BJ (cell line): ENCODE measurements around the gene SFXN5. TPM values are rescaled to one million over a fixed set of nuclear protein-coding genes. Genes with fewer than 3 reads are reported as not detected.

Experiments
- CTCF ChIA-PET: fragments of 350-600 bp; formaldehyde crosslinking; extraction: SDS; loops from one replicate; lab custom pipeline; 2021; ENCODE audit warnings: antibody characterized with exemption, inconsistent platforms; lab: Yijun Ruan, JAX
- POLR2A ChIA-PET: fragments of 300-600 bp; sonication (Branson Sonifier 250); formaldehyde crosslinking; extraction: SDS; loops from one replicate; lab custom pipeline; 2021; ENCODE audit warnings: antibody characterized with exemption; lab: Charles Lee
- DNase-seq: peaks from one replicate; pipeline ENCODE4 v3.0.0-alpha.2; 2011; ENCODE audit warnings: low read depth
- H3K27me3 ChIP-seq: 2 replicates; pipeline ENCODE4 v1.6.0; 2011; ENCODE audit warnings: low read length; ENCODE audit not compliant: control insufficient read depth, insufficient read depth
- H3K36me3 ChIP-seq: 2 replicates; pipeline ENCODE4 v1.5.1; 2011; ENCODE audit warnings: low read length; ENCODE audit not compliant: control insufficient read depth, insufficient read depth
- H3K4me3 ChIP-seq: 2 replicates; pipeline ENCODE4 v1.5.1; 2011; ENCODE audit warnings: low read depth, mild to moderate bottlenecking, control low read depth, low read length
- polyA plus RNA-seq: library from polyadenylated mRNA; depleted of rRNA; stranded (reverse); fragments of >200 nt; gene quantifications from 2 replicates; pipeline ENCODE4 v1.2.3, GENCODE V29; 2011
- TF ChIP-seq, protein P1 (sequence below): IDR thresholded peaks from 2 replicates; pipeline ENCODE4 v1.5.1; 2011; ENCODE audit warnings: low read depth, mild to moderate bottlenecking, control low read depth, inconsistent platforms, low read length, moderate library complexity; ENCODE audit not compliant: insufficient read depth

The SFXN5 gene
- polyA plus RNA-seq, 1 experiment, result 11.5 TPM

DNA sequence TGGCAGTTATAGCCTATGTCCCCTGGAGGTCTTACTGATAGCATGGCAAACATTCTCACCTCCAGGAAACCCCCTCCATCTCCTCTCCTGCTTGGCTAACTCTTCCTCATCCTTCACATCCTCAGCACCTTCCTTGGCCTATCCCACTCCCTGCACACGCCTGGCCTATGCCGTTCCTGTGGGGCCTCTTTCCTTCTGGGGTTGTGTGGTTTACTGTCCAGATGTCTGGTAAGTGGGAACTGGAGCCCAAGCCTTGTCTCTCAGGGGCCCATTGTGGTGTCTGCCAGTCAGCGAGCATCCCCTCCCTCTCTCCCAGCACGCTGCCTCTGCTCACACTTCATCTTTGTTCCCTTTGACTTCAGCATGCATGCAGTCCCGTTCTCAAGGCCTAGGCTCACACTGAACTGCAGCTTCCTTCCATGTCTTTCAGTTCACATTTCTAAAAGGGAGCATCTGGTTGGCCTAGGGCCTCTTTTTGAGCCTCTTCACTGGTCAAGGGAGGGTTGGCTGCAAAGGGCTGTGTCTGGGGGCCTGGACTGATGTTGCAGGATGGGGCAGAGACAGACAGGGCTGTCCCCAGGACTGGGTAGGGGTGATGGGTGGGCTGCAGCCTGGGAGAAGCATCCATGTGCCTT lies 171.2 kb downstream of the SFXN5 start:
- no peak overlapping the region for H3K4me3 ChIP-seq
- TF ChIP-seq, protein P1, sequence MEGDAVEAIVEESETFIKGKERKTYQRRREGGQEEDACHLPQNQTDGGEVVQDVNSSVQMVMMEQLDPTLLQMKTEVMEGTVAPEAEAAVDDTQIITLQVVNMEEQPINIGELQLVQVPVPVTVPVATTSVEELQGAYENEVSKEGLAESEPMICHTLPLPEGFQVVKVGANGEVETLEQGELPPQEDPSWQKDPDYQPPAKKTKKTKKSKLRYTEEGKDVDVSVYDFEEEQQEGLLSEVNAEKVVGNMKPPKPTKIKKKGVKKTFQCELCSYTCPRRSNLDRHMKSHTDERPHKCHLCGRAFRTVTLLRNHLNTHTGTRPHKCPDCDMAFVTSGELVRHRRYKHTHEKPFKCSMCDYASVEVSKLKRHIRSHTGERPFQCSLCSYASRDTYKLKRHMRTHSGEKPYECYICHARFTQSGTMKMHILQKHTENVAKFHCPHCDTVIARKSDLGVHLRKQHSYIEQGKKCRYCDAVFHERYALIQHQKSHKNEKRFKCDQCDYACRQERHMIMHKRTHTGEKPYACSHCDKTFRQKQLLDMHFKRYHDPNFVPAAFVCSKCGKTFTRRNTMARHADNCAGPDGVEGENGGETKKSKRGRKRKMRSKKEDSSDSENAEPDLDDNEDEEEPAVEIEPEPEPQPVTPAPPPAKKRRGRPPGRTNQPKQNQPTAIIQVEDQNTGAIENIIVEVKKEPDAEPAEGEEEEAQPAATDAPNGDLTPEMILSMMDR, result no peak
- ChIA-PET CTCF (interaction anchor here (1.1 to 1.2 kb wide), 2 partner anchors 13 to 277 kb away, joined by 4 to 5 read pairs; partner anchors contain the start of gene SPR), POLR2A (no interaction called here)
- H3K36me3 ChIP-seq, result no peaks in the 10 kb centered on the region
- peaks cover 27% of the 10 kb centered on the region for H3K27me3 ChIP-seq
- no peak for DNase-seq

- no peak overlapping the region for H3K4me3 ChIP-seq
- no peak for DNase-seq
- H3K27me3 ChIP-seq, result peaks cover 27% of the 10 kb centered on the region
- H3K36me3 ChIP-seq, result no peaks in the 10 kb centered on the region
- ChIA-PET CTCF (interaction anchor here (0.7 to 2.4 kb wide), 6 partner anchors 11 to 279 kb away, joined by 3 to 11 read pairs (median 4); partner anchors contain the start of gene SPR), POLR2A (no interaction called here)
- TF ChIP-seq, protein P1, result no peak
Measured at GRCh38 chr2:72898585-72898906, 173.0 kb downstream of the SFXN5 start.

DNA sequence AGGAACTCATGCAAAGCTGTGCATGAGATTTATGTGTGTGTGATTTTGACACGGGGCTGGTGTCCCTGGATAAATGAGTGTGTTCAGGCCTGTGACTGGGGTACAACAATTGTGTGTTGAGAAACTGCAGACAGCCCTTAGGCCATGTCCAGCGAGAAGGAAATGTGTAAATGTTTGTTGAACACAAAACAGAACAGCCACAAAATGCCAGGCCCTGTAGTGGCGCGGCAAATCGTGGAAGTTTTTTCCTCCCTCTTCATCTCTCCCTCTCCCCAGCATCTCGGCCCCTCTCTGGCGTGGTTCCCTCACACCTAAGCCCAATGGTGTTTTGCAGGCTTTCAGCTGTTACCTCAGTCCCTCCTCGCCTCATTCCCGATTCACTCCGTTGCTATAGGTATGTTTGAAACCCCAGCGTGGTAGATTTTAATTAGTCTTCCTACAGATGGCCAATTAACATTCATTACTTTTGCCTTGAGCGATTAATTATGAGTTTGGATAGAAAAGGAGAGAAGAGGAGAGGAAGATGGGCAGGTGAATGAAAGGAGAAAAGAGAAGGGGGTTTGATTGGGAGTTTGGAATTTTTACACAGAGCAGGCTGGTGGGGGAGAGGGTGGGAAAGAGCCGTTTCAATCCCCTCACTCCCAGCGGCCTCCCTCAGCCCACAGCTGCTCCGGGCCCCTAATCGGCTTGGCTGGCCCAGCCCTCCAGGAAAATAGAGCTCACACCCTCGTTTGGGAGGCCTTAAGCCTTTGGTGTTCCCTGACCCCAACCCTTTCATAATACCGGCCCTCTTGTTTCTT lies 173.5 kb downstream of the SFXN5 start:
- DNase-seq, result no peak
- TF ChIP-seq, protein P1, result no peak
- Histone ChIP-seq H3K4me3 (no peak overlapping the region), H3K36me3 (no peaks in the 10 kb centered on the region), H3K27me3 (peaks cover 24% of the 10 kb centered on the region)
- CTCF ChIA-PET, result interaction anchor here (0.7 to 2.4 kb wide), 6 partner anchors 10 to 279 kb away, joined by 3 to 11 read pairs (median 4); partner anchors contain the start of gene SPR
- POLR2A ChIA-PET, result no interaction called here

- Histone ChIP-seq H3K4me3 (no peak overlapping the region), H3K27me3 (peaks cover 20% of the 10 kb centered on the region), H3K36me3 (no peaks in the 10 kb centered on the region)
- POLR2A ChIA-PET, result no interaction called here
- CTCF ChIA-PET, result interaction anchor here (1.6 to 8.6 kb wide), 7 partner anchors 9 to 281 kb away, joined by 4 to 144 read pairs (median 45); partner anchors contain the start of gene SPR
- TF ChIP-seq, protein P1, result no peak
- no peak for DNase-seq
Measured at GRCh38 chr2:72896446-72896845, 175.1 kb downstream of the SFXN5 start.

GRCh38 chr2:72895759-72896281 lies 175.7 kb downstream of the SFXN5 start:
- H3K27me3 ChIP-seq, result peaks cover 18% of the 10 kb centered on the region
- no peaks in the 10 kb centered on the region for H3K36me3 ChIP-seq
- no peak for DNase-seq
- CTCF ChIA-PET, result interaction anchor here (0.7 to 8.6 kb wide), 10 partner anchors 8 to 317 kb away, joined by 3 to 144 read pairs (median 30); partner anchors contain the start of gene SPR
- H3K4me3 ChIP-seq, result no peak overlapping the region
- POLR2A ChIA-PET, result no interaction called here
- TF ChIP-seq, protein P1, result no peak; the same call in 1 of the 2 replicates
